ENCODE measurements around the gene MRPL49. TPM values are rescaled to one million over a fixed set of nuclear protein-coding genes. Genes with fewer than 3 reads are reported as not detected.

The MRPL49 gene
- 10 to 100 TPM; 61.8 to 66.5 (median 64.0) TPM for polyA plus RNA-seq (ENCODE audit: insufficient read length in 4 of 4)

DNA sequence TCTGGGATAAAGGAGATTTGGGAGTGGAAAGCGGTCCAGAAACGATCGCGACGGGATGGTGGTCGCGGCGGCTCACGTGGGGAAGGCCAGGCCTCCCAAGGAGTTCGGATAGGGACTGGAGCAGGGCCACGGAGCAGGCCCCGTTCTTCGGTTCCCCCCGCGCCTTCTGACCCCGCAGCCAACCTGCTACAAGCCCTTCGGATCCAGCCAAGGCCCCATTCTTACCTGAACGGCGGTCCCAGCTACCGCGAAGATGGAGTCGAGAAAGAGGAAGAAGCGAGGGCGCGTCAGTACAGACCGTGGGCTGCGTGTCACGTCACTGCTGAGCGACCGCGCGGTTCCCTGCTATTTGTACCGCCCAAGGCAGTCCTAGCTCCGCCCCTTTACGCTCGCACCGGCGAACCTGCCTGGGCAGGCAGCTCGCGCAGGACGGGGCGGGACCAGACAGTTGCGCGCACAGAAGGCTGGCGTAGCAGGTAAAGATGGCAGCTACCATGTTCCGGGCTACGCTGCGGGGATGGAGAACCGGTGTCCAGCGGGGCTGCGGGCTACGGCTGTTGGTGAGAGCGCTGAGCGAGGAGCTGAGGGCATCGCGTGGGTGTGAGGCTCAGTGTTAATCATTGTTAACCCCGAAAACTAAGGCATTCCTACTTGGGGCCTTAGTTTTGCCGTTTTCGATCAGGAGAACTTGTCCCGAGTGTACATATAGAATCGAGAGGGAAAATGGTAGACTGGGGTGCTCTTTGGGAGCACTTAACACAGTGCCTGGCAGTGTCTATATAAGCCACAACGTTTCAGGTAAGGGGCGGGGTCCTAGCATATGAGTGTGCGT lies at the start of gene MRPL49, which contains the start of gene FAU:
TSS of gene MRPL49 (plus strand) at position 457 of the 832 bp plus-strand sequence. CDS start at position 483, 26 bp downstream.
TSS of gene FAU (minus strand) at position 270 of the 832 bp plus-strand sequence. CDS start 321 bp downstream, outside the sequence.
- DNase-seq (ENCODE audit: low read depth in 4 of 4, low spot score in 3 of 4): peak; percentile 93 to 96 (median 96)

DNA sequence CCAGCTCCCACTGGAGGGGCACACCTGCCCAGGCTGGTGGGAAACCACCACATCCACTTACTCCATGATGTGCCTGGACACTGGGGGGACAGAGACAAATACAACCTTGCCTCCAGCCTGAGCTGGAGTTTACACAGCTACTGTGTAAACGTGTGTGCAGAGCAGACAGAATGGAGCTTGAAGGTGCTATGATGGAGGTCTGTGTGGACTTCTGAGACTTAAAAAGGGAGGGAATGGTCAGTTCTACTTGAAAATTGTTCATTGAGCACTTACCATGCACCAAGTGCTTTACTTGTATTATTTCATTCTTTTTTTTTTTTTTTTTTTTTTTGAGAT lies 49.5 kb upstream of the MRPL49 start:
- no peak for DNase-seq (ENCODE audit: low read depth in 4 of 4, low spot score in 3 of 4)

GRCh38 chr11:65077451-65077850 lies 44.7 kb upstream of the MRPL49 start:
- DNase-seq (ENCODE audit: low read depth in 4 of 4, low spot score in 3 of 4): no peak

DNA sequence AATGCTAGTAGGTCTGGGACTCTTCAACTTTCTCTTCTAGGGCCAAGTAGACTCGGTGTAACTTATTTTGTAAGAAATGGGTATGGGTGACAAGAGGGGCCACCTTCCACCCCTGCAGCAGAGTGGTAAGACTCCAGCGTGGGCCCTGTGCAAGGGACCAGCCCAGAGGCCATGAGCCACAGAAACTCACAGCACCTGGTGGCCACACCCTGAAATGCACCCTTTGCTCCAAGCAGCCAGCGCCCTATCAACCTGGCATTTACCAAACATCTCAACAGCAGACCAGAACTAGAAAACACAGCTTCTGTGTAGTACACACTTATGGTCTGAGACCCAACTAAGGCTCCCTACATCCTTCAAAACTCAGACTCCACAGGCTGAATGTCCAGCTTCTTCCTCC lies 44.0 kb upstream of the MRPL49 start:
- DNase-seq (ENCODE audit: low read depth in 4 of 4, low spot score in 3 of 4): peak in 1 of 4 donors; percentile 12

DNA sequence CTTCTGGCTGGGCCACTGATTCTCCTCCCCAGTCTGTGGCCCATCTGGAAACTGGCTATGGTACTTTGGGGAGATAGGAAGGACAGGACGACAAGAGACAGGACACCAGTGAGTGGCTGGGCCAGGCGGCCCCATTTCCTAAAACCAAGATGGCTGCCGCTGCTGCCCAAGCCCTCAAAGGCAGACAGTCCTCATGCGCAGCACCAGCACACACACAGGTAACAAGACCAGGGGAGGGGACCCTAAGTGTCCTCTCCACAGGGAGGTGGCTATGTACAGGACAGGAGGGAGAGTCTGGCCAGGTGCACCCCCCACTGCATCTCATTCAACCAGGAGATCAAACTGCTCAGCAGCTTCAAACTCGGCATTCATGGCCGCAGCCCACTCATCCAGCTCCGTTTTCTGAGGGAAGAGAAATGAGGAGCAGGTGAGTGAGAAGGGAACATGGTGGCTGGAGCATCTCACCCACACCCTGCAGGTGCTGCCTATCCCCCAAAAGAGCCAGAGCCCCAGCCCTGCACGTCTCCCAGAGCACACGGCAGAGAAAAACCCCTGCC lies 43.3 kb upstream of the MRPL49 start:
- no peak for DNase-seq (ENCODE audit: low read depth in 4 of 4, low spot score in 3 of 4)

DNA sequence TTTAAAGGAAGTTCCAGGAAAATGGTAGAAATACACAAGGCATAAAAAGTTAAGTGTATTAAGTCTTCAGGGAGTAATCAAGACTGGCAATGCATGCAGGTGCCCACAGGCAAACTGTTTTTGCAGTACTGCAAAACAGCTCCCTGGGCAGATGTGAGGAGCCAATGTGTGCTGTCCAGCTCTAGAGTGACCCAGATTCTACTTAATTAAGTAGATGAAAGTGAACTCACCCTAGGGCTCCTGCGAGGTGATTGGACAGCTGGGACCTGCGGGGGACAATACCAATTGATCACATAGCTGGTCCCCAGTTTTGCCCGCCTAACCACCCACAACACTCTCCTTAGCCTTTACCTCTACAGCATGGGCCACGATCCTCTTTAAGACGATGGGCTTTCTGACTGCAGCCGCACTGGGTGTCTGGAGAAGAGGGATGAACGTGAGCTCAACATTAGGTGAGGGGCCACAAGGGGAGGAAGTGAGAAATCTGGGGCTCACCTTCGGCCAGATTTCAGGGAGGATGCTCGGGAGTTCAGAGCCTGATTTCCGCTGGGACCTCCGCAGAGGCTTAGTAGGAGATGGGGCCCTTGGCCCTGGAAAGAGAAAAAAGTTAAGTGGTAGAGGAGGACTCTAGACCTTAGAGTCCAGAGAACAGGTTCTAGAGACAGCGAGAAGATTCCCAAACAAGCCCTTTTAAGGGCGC lies 38.8 kb upstream of the MRPL49 start:
- no peak for DNase-seq (ENCODE audit: low read depth in 4 of 4, low spot score in 3 of 4)

DNA sequence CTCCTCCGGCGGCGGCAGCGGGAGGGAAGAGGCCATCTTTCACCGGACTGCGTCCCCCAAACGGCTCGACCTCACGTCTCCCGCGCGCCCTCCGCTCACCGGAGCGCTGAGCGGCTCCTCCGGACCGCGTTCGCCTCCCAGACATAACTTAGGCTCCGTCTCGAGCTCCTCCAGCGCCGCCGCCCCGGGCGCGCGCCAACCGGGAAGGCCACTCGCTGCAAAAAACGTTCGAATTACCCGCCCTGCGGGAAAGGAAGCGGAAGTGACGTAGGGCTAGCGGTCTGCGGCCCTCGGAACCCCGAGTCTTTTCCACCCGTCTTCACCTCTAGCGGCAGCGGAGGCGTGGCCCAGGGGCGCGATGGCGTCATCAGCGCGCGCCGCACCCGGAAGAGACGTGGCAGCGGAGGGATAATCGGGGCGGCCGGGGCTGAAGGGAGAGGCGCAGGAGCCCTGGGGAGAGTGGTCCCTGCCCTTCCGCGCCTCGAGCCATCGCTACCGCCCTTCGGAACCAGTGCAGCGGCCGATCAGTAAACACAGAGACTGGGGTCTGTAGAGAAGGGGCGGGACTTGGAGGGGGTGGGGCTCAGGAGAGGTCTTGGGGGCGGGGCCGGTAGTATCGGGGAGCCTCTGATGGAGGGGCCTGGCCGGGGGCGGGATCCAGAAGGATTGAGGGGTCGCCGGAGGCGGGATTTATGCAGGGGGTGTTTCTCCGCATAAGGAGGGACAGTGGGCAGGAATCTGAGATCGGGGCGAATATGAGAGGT lies 38.1 kb upstream of the MRPL49 start, which contains the start of the genes CDCA5 and ZFPL1:
TSS of gene CDCA5 (minus strand) at position 207 of the 764 bp plus-strand sequence. CDS start at position 145, 62 bp downstream.
TSS of gene ZFPL1 (plus strand) at position 389 of the 764 bp plus-strand sequence. CDS start 477 bp downstream, outside the sequence.
- peak; percentile 87 to 91 (median 90) for DNase-seq (ENCODE audit: low read depth in 4 of 4, low spot score in 3 of 4)

- DNase-seq (ENCODE audit: low read depth in 4 of 4, low spot score in 3 of 4): peak in 1 of 4 donors; percentile 7
Measured at GRCh38 chr11:65084598-65085375, 37.3 kb upstream of the MRPL49 start.

- no peak for DNase-seq (ENCODE audit: low read depth in 4 of 4, low spot score in 3 of 4)
Measured at GRCh38 chr11:65085446-65085845, 36.7 kb upstream of the MRPL49 start.

GRCh38 chr11:65086809-65087208 lies 35.3 kb upstream of the MRPL49 start:
- DNase-seq (ENCODE audit: low read depth in 4 of 4, low spot score in 3 of 4): no peak

DNA sequence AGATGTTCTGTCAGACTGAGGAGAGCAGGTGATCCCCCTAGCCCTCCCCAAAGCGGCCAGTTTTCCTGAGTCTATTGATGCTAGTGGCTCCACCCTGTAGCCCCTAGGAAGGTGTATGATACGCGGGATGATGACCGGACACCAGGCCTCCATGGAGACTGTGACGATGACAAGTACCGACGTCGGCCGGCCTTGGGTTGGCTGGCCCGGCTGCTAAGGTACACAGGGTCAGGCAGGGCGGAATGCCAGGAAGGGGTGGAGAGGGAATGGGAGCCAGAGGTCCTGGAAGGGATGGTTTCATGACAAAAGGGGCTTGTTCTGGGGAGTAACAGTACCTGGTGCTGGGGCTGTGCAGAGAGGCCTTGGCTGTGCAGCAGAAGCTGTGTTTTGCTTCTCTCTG lies 34.9 kb upstream of the MRPL49 start:
- no peak for DNase-seq (ENCODE audit: low read depth in 4 of 4, low spot score in 3 of 4)

GRCh38 chr11:65087827-65088226 lies 34.3 kb upstream of the MRPL49 start:
- no peak for DNase-seq (ENCODE audit: low read depth in 4 of 4, low spot score in 3 of 4)

GRCh38 chr11:65089621-65090020 lies 32.5 kb upstream of the MRPL49 start:
- DNase-seq (ENCODE audit: low read depth in 4 of 4, low spot score in 3 of 4): no peak

- no peak for DNase-seq (ENCODE audit: low read depth in 4 of 4, low spot score in 3 of 4)
Measured at GRCh38 chr11:65090628-65091027, 31.5 kb upstream of the MRPL49 start.

GRCh38 chr11:65095427-65095826 lies 26.7 kb upstream of the MRPL49 start:
- DNase-seq (ENCODE audit: low read depth in 4 of 4, low spot score in 3 of 4): no peak

DNA sequence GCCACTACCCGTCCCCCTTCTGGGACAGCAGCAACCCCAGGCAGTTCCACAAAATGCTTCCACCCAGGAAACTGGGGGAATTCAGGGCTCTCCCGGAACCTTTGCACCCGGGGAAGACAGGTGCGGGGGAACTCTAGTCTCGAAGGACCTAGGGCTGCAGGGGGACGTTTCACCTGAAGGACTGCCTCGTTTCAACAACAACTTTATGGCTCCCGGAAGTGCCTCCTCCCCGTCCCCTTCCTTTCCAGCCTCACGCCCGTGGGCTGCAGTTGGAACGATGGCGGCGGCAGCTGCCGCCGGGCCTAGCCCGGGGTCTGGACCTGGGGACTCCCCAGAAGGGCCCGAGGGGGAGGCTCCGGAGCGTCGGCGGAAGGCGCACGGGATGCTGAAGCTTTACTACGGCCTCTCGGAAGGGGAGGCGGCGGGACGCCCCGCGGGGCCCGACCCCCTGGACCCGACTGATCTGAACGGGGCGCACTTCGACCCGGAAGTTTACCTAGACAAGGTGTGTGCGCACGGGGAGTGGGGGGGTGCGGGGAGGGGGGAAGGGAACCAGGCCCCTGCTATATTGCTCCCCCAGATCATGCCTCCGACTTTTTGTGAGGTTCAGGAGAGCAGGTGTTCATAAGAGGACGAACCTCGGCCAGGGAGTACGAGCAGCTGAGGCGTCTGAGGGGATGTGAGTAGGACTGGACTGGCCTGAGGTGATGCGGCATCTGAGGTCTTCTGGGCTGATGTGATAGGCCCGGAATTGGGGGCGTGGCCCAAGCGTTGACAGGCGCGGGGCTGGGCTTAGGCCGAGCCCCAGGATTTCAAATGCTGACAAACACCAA lies 25.9 kb upstream of the MRPL49 start, which contains the start of gene VPS51:
TSS of gene VPS51 (plus strand) at position 241 of the 833 bp plus-strand sequence. CDS start at position 278, 37 bp downstream.
- DNase-seq (ENCODE audit: low read depth in 4 of 4, low spot score in 3 of 4): peak in 3 of 4 donors; percentile 82 to 86 (median 85)

- DNase-seq (ENCODE audit: low read depth in 4 of 4, low spot score in 3 of 4): no peak
Measured at GRCh38 chr11:65096926-65097325, 25.2 kb upstream of the MRPL49 start.

GRCh38 chr11:65100674-65101350 lies 21.3 kb upstream of the MRPL49 start:
- DNase-seq (ENCODE audit: low read depth in 4 of 4, low spot score in 3 of 4): no peak
